NCI-H82 treated with DMSO at 0.1 percent for 48 hours (cell line): ENCODE results near the gene NUDT9.
A peak's percentile ranks its signal among the peaks of the same experiment; 100 is the strongest.
"Not testable (repeated sequence)": the region's sequence is repeated elsewhere in the genome, so short reads cannot be mapped to it uniquely, and the experiment has no call there.

ENCODE experiments used
- DNase-seq: peaks from one replicate; lab custom pipeline; 2025; ENCODE audit not compliant: unreplicated experiment; lab: John Stamatoyannopoulos, UW

Gene NUDT9

GRCh38 chr4:87461281-87461700, 38.9 kb downstream of the NUDT9 start:
- no peak for DNase-seq

- DNase-seq: no peak
Measured at GRCh38 chr4:87462102-87462501, 39.7 kb downstream of the NUDT9 start.

GRCh38 chr4:87465739-87466366, 43.5 kb downstream of the NUDT9 start:
- peak; percentile 2 for DNase-seq

- DNase-seq: no peak
Measured at GRCh38 chr4:87469390-87469789, 47.0 kb downstream of the NUDT9 start.

- peak; percentile 18 for DNase-seq
Measured at GRCh38 chr4:87476934-87477333, 54.6 kb downstream of the NUDT9 start.

- DNase-seq: no peak
Measured at GRCh38 chr4:87478732-87479250, 56.4 kb downstream of the NUDT9 start.

GRCh38 chr4:87481377-87481776, 59.0 kb downstream of the NUDT9 start:
- no peak for DNase-seq

GRCh38 chr4:87483247-87483646, 60.9 kb downstream of the NUDT9 start:
- not testable (repeated sequence) for DNase-seq

- not testable (repeated sequence) for DNase-seq
Measured at GRCh38 chr4:87488666-87489065, 66.3 kb downstream of the NUDT9 start.

- no peak for DNase-seq
Measured at GRCh38 chr4:87489678-87490077, 67.3 kb downstream of the NUDT9 start.

- no peak for DNase-seq
Measured at GRCh38 chr4:87490664-87491369, 68.4 kb downstream of the NUDT9 start.

GRCh38 chr4:87491436-87491835, 69.1 kb downstream of the NUDT9 start:
- DNase-seq: no peak

- not testable (repeated sequence) for DNase-seq
Measured at GRCh38 chr4:87491851-87492250, 69.5 kb downstream of the NUDT9 start.

GRCh38 chr4:87493115-87493514, 70.7 kb downstream of the NUDT9 start:
- no peak for DNase-seq

- DNase-seq: no peak
Measured at GRCh38 chr4:87497159-87497558, 74.8 kb downstream of the NUDT9 start.

GRCh38 chr4:87497578-87497977, 75.2 kb downstream of the NUDT9 start:
- no peak for DNase-seq

- no peak for DNase-seq
Measured at GRCh38 chr4:87498446-87498900, 76.1 kb downstream of the NUDT9 start.

- DNase-seq: no peak
Measured at GRCh38 chr4:87499403-87500091, 77.2 kb downstream of the NUDT9 start.

GRCh38 chr4:87500092-87500462, 77.7 kb downstream of the NUDT9 start:
- DNase-seq: no peak

GRCh38 chr4:87502580-87503238, 80.3 kb downstream of the NUDT9 start:
- no peak for DNase-seq

- no peak for DNase-seq
Measured at GRCh38 chr4:87505862-87506261, 83.5 kb downstream of the NUDT9 start.
